ENCODE results near the gene DCUN1D4.

The DCUN1D4 gene

GRCh38 chr4:51901363-51901762 lies 58.4 kb downstream of the DCUN1D4 start:
- DNase-seq (ENCODE audit: low read depth) = no peak
- TF ChIP-seq CTCF (IDR thresholded peaks at IDR 0.05; ENCODE audit: low read length, missing control alignments) = no peak
- no peak overlapping the region for H3K4me3 ChIP-seq (replicated peaks; ENCODE audit: low read depth, low read length)

- TF ChIP-seq CTCF (IDR thresholded peaks at IDR 0.05; ENCODE audit: low read length, missing control alignments) = no peak
- peak; percentile 16 for DNase-seq (ENCODE audit: low read depth)
- H3K4me3 ChIP-seq (replicated peaks; ENCODE audit: low read depth, low read length) = no peak overlapping the region
These were observed 63.4 kb downstream of the DCUN1D4 start for GRCh38 chr4:51906167-51906958.

GRCh38 chr4:51907006-51907669 lies 64.2 kb downstream of the DCUN1D4 start:
- DNase-seq (ENCODE audit: low read depth) = no peak
- H3K4me3 ChIP-seq (replicated peaks; ENCODE audit: low read depth, low read length) = no peak overlapping the region
- no peak for TF ChIP-seq CTCF (IDR thresholded peaks at IDR 0.05; ENCODE audit: low read length, missing control alignments)

GRCh38 chr4:51909236-51909703 lies 66.3 kb downstream of the DCUN1D4 start:
- DNase-seq (ENCODE audit: low read depth) = no peak
- no peak overlapping the region for H3K4me3 ChIP-seq (replicated peaks; ENCODE audit: low read depth, low read length)
- no peak for TF ChIP-seq CTCF (IDR thresholded peaks at IDR 0.05; ENCODE audit: low read length, missing control alignments)

GRCh38 chr4:51918251-51918650 lies 75.3 kb downstream of the DCUN1D4 start:
- no peak for DNase-seq (ENCODE audit: low read depth)
- no peak for TF ChIP-seq CTCF (IDR thresholded peaks at IDR 0.05; ENCODE audit: low read length, missing control alignments)
- H3K4me3 ChIP-seq (replicated peaks; ENCODE audit: low read depth, low read length) = no peak overlapping the region

- no peak overlapping the region for H3K4me3 ChIP-seq (replicated peaks; ENCODE audit: low read depth, low read length)
- no peak for DNase-seq (ENCODE audit: low read depth)
- no peak for TF ChIP-seq CTCF (IDR thresholded peaks at IDR 0.05; ENCODE audit: low read length, missing control alignments)
These were observed 80.4 kb downstream of the DCUN1D4 start for GRCh38 chr4:51923343-51923742.
